K562 (cell line): ENCODE results near the gene CYP46A1. TPM values are rescaled to one million over a fixed set of nuclear protein-coding genes. Genes with fewer than 3 reads are reported as not detected.

Source experiments
- ATF2 ChIP-seq: sonication (generic); formaldehyde crosslinking; IDR thresholded peaks from 2 replicates; pipeline ENCODE4 v1.8.1; 2022; ENCODE audit warnings: missing genetic modification reagents
- CBFA2T3 ChIP-seq: fragments of 450-650 bp; IDR thresholded peaks from 2 replicates; pipeline ENCODE4 v1.6.1; 2017
- HEY1 ChIP-seq: fragments of 250-450 bp; sonication (Bioruptor Pico); IDR thresholded peaks from 2 replicates; pipeline ENCODE4 v1.5.0; 2020; ENCODE audit warnings: mild to moderate bottlenecking, moderate library complexity, borderline replicate concordance
- MAX ChIP-seq: sonication (generic); formaldehyde crosslinking; IDR thresholded peaks from 2 replicates; pipeline ENCODE4 v1.9.0; 2022; ENCODE audit warnings: mild to moderate bottlenecking, missing genetic modification reagents
- MTF1 ChIP-seq: fragments of 250-450 bp; sonication (Bioruptor Pico); IDR thresholded peaks from 2 replicates; pipeline ENCODE4 v1.9.0; 2021; ENCODE audit warnings: moderate library complexity, mild to moderate bottlenecking, inconsistent platforms, borderline replicate concordance
- NR1H2 ChIP-seq: sonication (generic); formaldehyde crosslinking; IDR thresholded peaks from 2 replicates; pipeline ENCODE4 v1.4.0; 2020; ENCODE audit warnings: mild to moderate bottlenecking, missing genetic modification reagents
- NRF1 ChIP-seq, 2 experiments: fragments of 450-650 bp; IDR thresholded peaks in 1 of 2; conservative IDR thresholded peaks in 1 of 2; 2 replicates each; pipeline ENCODE4 v1.6.1; 2014; ENCODE audit warnings: mild to moderate bottlenecking in 2 of 2
- RBM39 ChIP-seq: fragments of 200-400 bp; formaldehyde crosslinking; optimal IDR thresholded peaks from 2 replicates; pipeline ENCODE3; 2018; ENCODE audit warnings: low read depth, low read length
- TCF15 ChIP-seq: fragments of 250-450 bp; sonication (Bioruptor Pico); IDR thresholded peaks from 2 replicates; pipeline ENCODE4 v1.8.0; 2022; ENCODE audit warnings: moderate library complexity, mild to moderate bottlenecking, inconsistent platforms
- UBTF ChIP-seq, 2 experiments: IDR thresholded peaks; 2 replicates each; pipeline ENCODE4 v1.6.1; 2012; ENCODE audit warnings: improper control_type of control experiment in 2 of 2, low read depth in 2 of 2, low read length in 2 of 2, borderline replicate concordance in 1 of 2
- ZBTB11 ChIP-seq, 3 experiments: fragments of 200-800 bp in 1 of 3; fragments of 250-450 bp in 1 of 3; fragments of 450-650 bp in 1 of 3; sonication (Bioruptor Pico) in 1 of 3; sonication (Bioruptor generic) in 1 of 3; formaldehyde crosslinking in 1 of 3; IDR thresholded peaks; 2 replicates each; pipeline versions ENCODE4 v1.6.1 to v1.8.0; 2016 to 2022; ENCODE audit warnings: mild to moderate bottlenecking in 2 of 3, missing genetic modification characterization in 2 of 3, missing compliant biosample characterization in 1 of 3, moderate library complexity in 1 of 3
- ZBTB8A ChIP-seq: fragments of 450-650 bp; IDR thresholded peaks from 2 replicates; pipeline ENCODE4 v1.6.1; 2018; ENCODE audit warnings: mild to moderate bottlenecking, moderate library complexity; ENCODE audit not compliant: partially characterized antibody
- polyA plus RNA-seq, 8 experiments: library from polyadenylated mRNA; depleted of rRNA in 4 of 8; stranded (reverse) in 5 of 8; unstranded in 3 of 8; fragments of >200 nt; fragmentation: Nextera tagmentation in 2 of 8; fragmentation: Illumina TruSeq in 1 of 8; extraction: Ambion mirVana in 2 of 8; extraction: Trizol in 1 of 8; gene quantifications; 2 replicates each; pipeline versions ENCODE4 v1.2.1 to v1.2.3, GENCODE V29; 2011 to 2014; ENCODE audit warnings: inconsistent platforms in 1 of 8, missing spikeins in 1 of 8
- total RNA-seq, 7 experiments: library from RNA; depleted of rRNA in 6 of 7; stranded (reverse); fragments of >200 nt in 6 of 7; fragmentation: Illumina TruSeq in 2 of 7; extraction: Trizol in 2 of 7; gene quantifications; 2 replicates each; pipeline versions ENCODE4 v1.2.1 to v1.2.3, GENCODE V29; 2011 to 2021; ENCODE audit warnings: low replicate concordance in 1 of 7

Gene CYP46A1
- total and polyA plus RNA-seq, 9 of the 15 experiments (the other 6 are each of a cell fraction or from before 2014, with no cell fraction given): not detected

- TF ChIP-seq UBTF (IDR thresholded peaks at IDR 0.05; ENCODE audit: borderline replicate concordance in 1 of 2, low read depth in 2 of 2, low read length in 2 of 2) (no peak), MTF1 (CRISPR knock-in tag) (no peak), ZBTB8A (no peak), NR1H2 (CRISPR knock-in tag) (no peak), ZBTB11 (CRISPR knock-in tag; IDR thresholded peaks at IDR 0.05) (peak in 1 of 3 experiments; percentile 40; a peak in 1 of 6 replicates), TCF15 (no peak), MAX (CRISPR knock-in tag) (peak; percentile 63), ATF2 (CRISPR knock-in tag) (no peak), RBM39 (no peak), CBFA2T3 (no peak), HEY1 (CRISPR knock-in tag) (no peak), NRF1 (conservative IDR thresholded peaks at IDR 0.05 in 1 of 2, IDR thresholded peaks at IDR 0.05 in 1 of 2) (peak; percentile 74 to 80)
- TF ChIP-seq, all 486 proteins: peak for 13
These were observed 49.7 kb downstream of the CYP46A1 start (continued) for GRCh38 chr14:99733540-99734405.
